HCT116 (cell line): ENCODE measurements around the gene STAC2. TPM values are rescaled to one million over a fixed set of nuclear protein-coding genes. Genes with fewer than 3 reads are reported as not detected.

Experiments used
- ATAC-seq: fragments of 200-7000 bp; cut with Tn5 transposase; 2 replicates; pipeline ENCODE4 v1.9.1; 2020; ENCODE audit warnings: mild to moderate bottlenecking, moderate library complexity
- BruUV-seq: library from RNA; stranded (reverse); fragments of 400-500 nt; replicated peaks from 2 replicates; lab custom pipeline; 2021; lab: Mats Ljungman, UMichigan
- CTCF ChIA-PET: fragments of 300-600 bp; sonication (Branson Sonifier 250); formaldehyde crosslinking; loops from one replicate; lab custom pipeline; 2021; ENCODE audit warnings: antibody characterized with exemption; lab: Charles Lee
- POLR2A ChIA-PET: fragments of 300-600, 350-600 bp; sonication (Branson Sonifier 250); formaldehyde crosslinking; loops from one replicate; lab custom pipeline; 2021; ENCODE audit warnings: antibody characterized with exemption; lab: Charles Lee
- RAD21 ChIA-PET, 2 experiments: fragments of 300-600 bp; sonication (Branson Sonifier 250); formaldehyde crosslinking; loops; one replicate each; lab custom pipeline; 2023; ENCODE audit warnings: low total read pairs in 2 of 2; ENCODE audit not compliant: uncharacterized antibody in 2 of 2, unreplicated experiment in 2 of 2, low non-redundant PET in 1 of 2; lab: Charles Lee
- DNase-seq: peaks from one replicate; pipeline ENCODE4 v3.0.0-alpha.2; 2010; ENCODE audit warnings: low read depth, low spot score
- H2AFZ ChIP-seq: fragments of 200-600 bp; shearing (Covaris generic), sonication (generic); 2 replicates; pipeline ENCODE4 v1.6.1; 2017; ENCODE audit warnings: low read depth, mixed run types, mixed read lengths, antibody characterized with exemption, low read length; ENCODE audit not compliant: poor library complexity, severe bottlenecking
- H3K27ac ChIP-seq: 2 replicates; pipeline ENCODE4 v1.5.1; 2012; ENCODE audit warnings: low read depth, low read length
- H3K27me3 ChIP-seq: fragments of 200-600 bp; sonication (generic); 2 replicates; pipeline ENCODE4 v1.6.1; 2016; ENCODE audit warnings: mixed run types, low read length, mixed read lengths; ENCODE audit not compliant: insufficient read depth
- H3K36me3 ChIP-seq, 2 experiments: fragments of 200-500 bp in 1 of 2; fragments of 200-600 bp in 1 of 2; sonication (Bioruptor generic) in 1 of 2; sonication (generic) in 1 of 2; 2 replicates each; pipeline versions ENCODE4 v1.5.1 to v1.6.1; 2014 to 2016; ENCODE audit warnings: low read length in 2 of 2, inconsistent platforms in 1 of 2, mixed read lengths in 1 of 2, mixed run types in 1 of 2; ENCODE audit not compliant: insufficient read depth in 2 of 2, control insufficient read depth in 1 of 2
- H3K4me1 ChIP-seq, 2 experiments: fragments of 200-600 bp in 1 of 2; sonication (generic) in 1 of 2; 2 replicates each; pipeline versions ENCODE4 v1.5.1 to v1.6.1; 2012 to 2017; ENCODE audit warnings: low read length in 2 of 2, inconsistent platforms in 1 of 2, mild to moderate bottlenecking in 1 of 2, mixed read lengths in 1 of 2, mixed run types in 1 of 2, moderate library complexity in 1 of 2; ENCODE audit not compliant: insufficient read depth in 2 of 2, control insufficient read depth in 1 of 2
- H3K4me2 ChIP-seq: fragments of 200-600 bp; sonication (generic); 2 replicates; pipeline ENCODE4 v1.6.1; 2017; ENCODE audit warnings: mixed run types, low read length, mixed read lengths
- H3K4me3 ChIP-seq, 2 experiments: fragments of 200-600 bp in 1 of 2; sonication (generic) in 1 of 2; replicated peaks in 1 of 2; 2 replicates each; pipeline ENCODE4 v1.5.1; 2011 to 2016; ENCODE audit warnings: low read length in 2 of 2, control low read depth in 1 of 2, low read depth in 1 of 2, mild to moderate bottlenecking in 1 of 2, mixed read lengths in 1 of 2, mixed run types in 1 of 2
- H3K79me2 ChIP-seq: fragments of 200-600 bp; sonication (generic); 2 replicates; pipeline ENCODE4 v1.6.1; 2017; ENCODE audit warnings: mild to moderate bottlenecking, mixed run types, low read length, moderate library complexity, mixed read lengths; ENCODE audit not compliant: insufficient read depth
- H3K9ac ChIP-seq: fragments of 200-600 bp; sonication (generic); 2 replicates; pipeline ENCODE4 v1.6.1; 2016; ENCODE audit warnings: low read length, mixed read lengths
- H3K9me2 ChIP-seq: fragments of 200-600 bp; sonication (generic), shearing (Covaris generic); 2 replicates; pipeline ENCODE4 v1.6.1; 2017; ENCODE audit warnings: mixed run types, mild to moderate bottlenecking, moderate library complexity; ENCODE audit not compliant: insufficient read depth
- H3K9me3 ChIP-seq, 2 experiments: fragments of 200-500 bp in 1 of 2; fragments of 200-600 bp in 1 of 2; sonication (Bioruptor generic) in 1 of 2; sonication (generic) in 1 of 2; 2 replicates each; pipeline ENCODE4 v1.6.1; 2014 to 2017; ENCODE audit warnings: low read length in 2 of 2, mixed read lengths in 2 of 2, inconsistent platforms in 1 of 2, low read depth in 1 of 2, mild to moderate bottlenecking in 1 of 2, mixed run types in 1 of 2, moderate library complexity in 1 of 2; ENCODE audit not compliant: control insufficient read depth in 1 of 2, insufficient read depth in 1 of 2
- H4K20me1 ChIP-seq: fragments of 200-600 bp; sonication (generic), shearing (Covaris generic); 2 replicates; pipeline ENCODE4 v1.6.1; 2017; ENCODE audit warnings: mixed run types, mild to moderate bottlenecking, moderate library complexity; ENCODE audit not compliant: insufficient read depth
- CBX3 ChIP-seq: IDR thresholded peaks from 2 replicates; pipeline ENCODE4 v1.6.1; 2012; ENCODE audit warnings: low read depth
- CEBPB ChIP-seq: IDR thresholded peaks from 2 replicates; pipeline ENCODE4 v1.6.1; 2012; ENCODE audit warnings: low read depth
- ELF1 ChIP-seq: IDR thresholded peaks from 2 replicates; pipeline ENCODE4 v1.6.1; 2012; ENCODE audit warnings: low read depth, borderline replicate concordance
- EZH2 ChIP-seq: fragments of 200-600 bp; sonication (generic); IDR thresholded peaks from 2 replicates; pipeline ENCODE4 v1.6.1; 2017; ENCODE audit warnings: antibody characterized with exemption, mixed run types
- FOSL1 ChIP-seq: IDR thresholded peaks from 2 replicates; pipeline ENCODE4 v1.6.1; 2012; ENCODE audit warnings: low read depth
- JUND ChIP-seq: IDR thresholded peaks from 2 replicates; pipeline ENCODE4 v1.6.1; 2012
- POLR2A ChIP-seq: IDR thresholded peaks from 2 replicates; pipeline ENCODE4 v1.7.0; 2011; ENCODE audit warnings: borderline replicate concordance; ENCODE audit not compliant: insufficient read depth, insufficient read length; ENCODE audit errors: extremely low read depth
- POLR2AphosphoS5 ChIP-seq: IDR thresholded peaks from 2 replicates; pipeline ENCODE4 v1.6.1; 2011; ENCODE audit warnings: mild to moderate bottlenecking, low read depth, low read length, moderate library complexity
- TCF7L2 ChIP-seq: IDR thresholded peaks from 2 replicates; pipeline ENCODE4 v1.7.0; 2011; ENCODE audit warnings: borderline replicate concordance, inconsistent platforms; ENCODE audit not compliant: insufficient read depth, insufficient read length; ENCODE audit errors: extremely low read depth
- YY1 ChIP-seq: IDR thresholded peaks from 2 replicates; pipeline ENCODE4 v1.6.1; 2011; ENCODE audit warnings: low read length, low read depth, moderate library complexity, mild to moderate bottlenecking; ENCODE audit not compliant: insufficient replicate concordance; ENCODE audit errors: extremely low read depth
- ZNF274 ChIP-seq: fragments of 200-500 bp; sonication (Bioruptor generic); IDR thresholded peaks from 2 replicates; pipeline ENCODE4 v1.6.1; 2014; ENCODE audit warnings: mild to moderate bottlenecking, low read depth, low read length, inconsistent platforms
- intact Hi-C: fragments of 100-400 bp; cut with micrococcal nuclease; formaldehyde crosslinking; loops from 2 replicates; pipeline ENCODE4 v1.10.0; 2022
- total RNA-seq: library from RNA; stranded (reverse); gene quantifications from one replicate; pipeline ENCODE4 v1.2.1, GENCODE V29; 2021; ENCODE audit not compliant: unreplicated experiment
- TF ChIP-seq, protein P1 (sequence below): IDR thresholded peaks from 2 replicates; pipeline ENCODE4 v1.6.1; 2011; ENCODE audit warnings: mild to moderate bottlenecking, low read length, moderate library complexity; ENCODE audit not compliant: insufficient replicate concordance; ENCODE audit errors: extremely low read depth
- TF ChIP-seq, protein P2 (sequence below), 3 experiments: fragments of 200-600 bp in 1 of 3; sonication (generic) in 1 of 3; IDR thresholded peaks in 2 of 3; conservative IDR thresholded peaks in 1 of 3; 2 replicates each; pipeline ENCODE4 v1.5.1; 2012 to 2017; ENCODE audit warnings: low read depth in 2 of 3, low read length in 2 of 3, antibody characterized with exemption in 1 of 3, borderline replicate concordance in 1 of 3, control low read depth in 1 of 3, mild to moderate bottlenecking in 1 of 3, mixed read lengths in 1 of 3, mixed run types in 1 of 3, moderate library complexity in 1 of 3; ENCODE audit not compliant: insufficient read depth in 1 of 3
- TF ChIP-seq, protein P3 (sequence below): IDR thresholded peaks from 2 replicates; pipeline ENCODE4 v1.6.1; 2012

STAC2 gene
- total RNA-seq, 1 experiment from 2014 or later = not detected

DNA sequence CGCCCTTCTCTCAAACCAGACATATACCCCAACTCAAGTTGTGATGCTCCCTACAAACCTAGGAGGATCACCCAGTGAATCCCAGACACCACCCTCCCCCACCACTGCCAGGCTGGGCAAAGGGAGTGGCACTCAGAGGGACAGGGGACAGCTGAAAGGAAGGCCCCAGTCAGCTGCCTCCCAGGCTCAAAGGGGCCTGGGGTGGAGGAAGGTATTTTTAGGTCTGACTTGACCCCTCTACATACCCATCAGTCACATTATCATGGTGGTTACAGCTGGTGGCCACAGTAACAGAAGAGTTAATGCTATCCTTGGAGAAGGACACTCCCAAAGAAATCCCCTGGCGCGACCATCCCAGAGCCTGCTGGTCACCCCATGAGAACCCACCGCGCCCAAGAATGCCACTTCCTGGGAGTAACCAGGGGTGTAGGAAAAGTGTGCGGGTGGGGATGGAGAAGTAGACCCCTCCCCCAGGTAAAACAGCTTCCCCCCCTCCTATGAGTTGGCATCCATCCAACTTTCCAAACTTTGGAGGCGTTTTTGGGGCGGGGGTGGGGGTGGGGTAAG, 29.4 kb downstream of the STAC2 start:
- DNase-seq (no peak), ATAC-seq (no peak)
- TF ChIP-seq, protein P1, sequence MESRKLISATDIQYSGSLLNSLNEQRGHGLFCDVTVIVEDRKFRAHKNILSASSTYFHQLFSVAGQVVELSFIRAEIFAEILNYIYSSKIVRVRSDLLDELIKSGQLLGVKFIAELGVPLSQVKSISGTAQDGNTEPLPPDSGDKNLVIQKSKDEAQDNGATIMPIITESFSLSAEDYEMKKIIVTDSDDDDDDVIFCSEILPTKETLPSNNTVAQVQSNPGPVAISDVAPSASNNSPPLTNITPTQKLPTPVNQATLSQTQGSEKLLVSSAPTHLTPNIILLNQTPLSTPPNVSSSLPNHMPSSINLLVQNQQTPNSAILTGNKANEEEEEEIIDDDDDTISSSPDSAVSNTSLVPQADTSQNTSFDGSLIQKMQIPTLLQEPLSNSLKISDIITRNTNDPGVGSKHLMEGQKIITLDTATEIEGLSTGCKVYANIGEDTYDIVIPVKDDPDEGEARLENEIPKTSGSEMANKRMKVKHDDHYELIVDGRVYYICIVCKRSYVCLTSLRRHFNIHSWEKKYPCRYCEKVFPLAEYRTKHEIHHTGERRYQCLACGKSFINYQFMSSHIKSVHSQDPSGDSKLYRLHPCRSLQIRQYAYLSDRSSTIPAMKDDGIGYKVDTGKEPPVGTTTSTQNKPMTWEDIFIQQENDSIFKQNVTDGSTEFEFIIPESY = no peak
- TF ChIP-seq, protein P2, sequence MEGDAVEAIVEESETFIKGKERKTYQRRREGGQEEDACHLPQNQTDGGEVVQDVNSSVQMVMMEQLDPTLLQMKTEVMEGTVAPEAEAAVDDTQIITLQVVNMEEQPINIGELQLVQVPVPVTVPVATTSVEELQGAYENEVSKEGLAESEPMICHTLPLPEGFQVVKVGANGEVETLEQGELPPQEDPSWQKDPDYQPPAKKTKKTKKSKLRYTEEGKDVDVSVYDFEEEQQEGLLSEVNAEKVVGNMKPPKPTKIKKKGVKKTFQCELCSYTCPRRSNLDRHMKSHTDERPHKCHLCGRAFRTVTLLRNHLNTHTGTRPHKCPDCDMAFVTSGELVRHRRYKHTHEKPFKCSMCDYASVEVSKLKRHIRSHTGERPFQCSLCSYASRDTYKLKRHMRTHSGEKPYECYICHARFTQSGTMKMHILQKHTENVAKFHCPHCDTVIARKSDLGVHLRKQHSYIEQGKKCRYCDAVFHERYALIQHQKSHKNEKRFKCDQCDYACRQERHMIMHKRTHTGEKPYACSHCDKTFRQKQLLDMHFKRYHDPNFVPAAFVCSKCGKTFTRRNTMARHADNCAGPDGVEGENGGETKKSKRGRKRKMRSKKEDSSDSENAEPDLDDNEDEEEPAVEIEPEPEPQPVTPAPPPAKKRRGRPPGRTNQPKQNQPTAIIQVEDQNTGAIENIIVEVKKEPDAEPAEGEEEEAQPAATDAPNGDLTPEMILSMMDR (IDR thresholded peaks at IDR 0.05 in 2 of 3, conservative IDR thresholded peaks at IDR 0.05 in 1 of 3; ENCODE audit: borderline replicate concordance in 1 of 3, insufficient read depth in 1 of 3, low read depth in 2 of 3, low read length in 2 of 3) = no peak
- TF ChIP-seq POLR2AphosphoS5 (no peak), EZH2 (no peak), FOSL1 (no peak), CBX3 (no peak), JUND (no peak), TCF7L2 (no peak), CEBPB (no peak), ELF1 (no peak), YY1 (no peak), POLR2A (no peak), ZNF274 (no peak)
- TF ChIP-seq, protein P3, sequence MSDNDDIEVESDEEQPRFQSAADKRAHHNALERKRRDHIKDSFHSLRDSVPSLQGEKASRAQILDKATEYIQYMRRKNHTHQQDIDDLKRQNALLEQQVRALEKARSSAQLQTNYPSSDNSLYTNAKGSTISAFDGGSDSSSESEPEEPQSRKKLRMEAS = no peak
- Histone ChIP-seq H3K4me2 (peak overlapping the region; percentile 92), H2AFZ (no peak overlapping the region), H3K36me3 (peaks cover 5 to 12% of the 10 kb centered on the region in 2 experiments; a peak in 3 of 4 replicates), H3K9me3 (no peaks in the 10 kb centered on the region), H3K27ac (no peak overlapping the region), H3K9ac (peak overlapping the region; percentile 30), H3K9me2 (no peaks in the 10 kb centered on the region), H3K4me1 (peaks cover 19 to 39% of the 10 kb centered on the region in 2 experiments), H4K20me1 (no peaks in the 10 kb centered on the region), H3K79me2 (peaks cover 26% of the 10 kb centered on the region), H3K27me3 (no peaks in the 10 kb centered on the region), H3K4me3 (peak overlapping the region; percentile 52 to 75)
- ChIA-PET CTCF (interaction anchor here (1.3 to 1.7 kb wide), 3 partner anchors 32 to 42 kb away, joined by 3 to 6 read pairs (median 4); no protein-coding TSS in a partner anchor), POLR2A (interaction anchor here (1.8 kb wide), 1 partner anchor 31 kb away, joined by 3 read pairs; no protein-coding TSS in a partner anchor), RAD21 (interaction anchor here in 1 of 2 experiments (1.2 kb wide), 1 partner anchor 11 kb away, joined by 4 read pairs; no protein-coding TSS in a partner anchor)
- no TSS peak for BruUV-seq
- intact Hi-C loops = no loop called here
